GM19328 (cell line): ENCODE results near the gene TTLL11.

Experiments
- ATAC-seq: cut with Tn5 transposase; IDR thresholded peaks from one replicate; pipeline ENCODE4 v1.9.1; 2021; ENCODE audit warnings: mild to moderate bottlenecking, moderate library complexity; ENCODE audit not compliant: unreplicated experiment

Gene TTLL11

GRCh38 chr9:122110100-122110833 is 17.2 kb upstream of the TTLL11 start:
- no peak for ATAC-seq

GRCh38 chr9:122109035-122109813 is 16.1 kb upstream of the TTLL11 start:
- no peak for ATAC-seq

GRCh38 chr9:122107291-122107805 is 14.2 kb upstream of the TTLL11 start:
- no peak for ATAC-seq

- no peak for ATAC-seq
These were observed 13.5 kb upstream of the TTLL11 start for GRCh38 chr9:122106576-122106975.

GRCh38 chr9:122103985-122104384 is 10.9 kb upstream of the TTLL11 start:
- ATAC-seq = no peak

DNA sequence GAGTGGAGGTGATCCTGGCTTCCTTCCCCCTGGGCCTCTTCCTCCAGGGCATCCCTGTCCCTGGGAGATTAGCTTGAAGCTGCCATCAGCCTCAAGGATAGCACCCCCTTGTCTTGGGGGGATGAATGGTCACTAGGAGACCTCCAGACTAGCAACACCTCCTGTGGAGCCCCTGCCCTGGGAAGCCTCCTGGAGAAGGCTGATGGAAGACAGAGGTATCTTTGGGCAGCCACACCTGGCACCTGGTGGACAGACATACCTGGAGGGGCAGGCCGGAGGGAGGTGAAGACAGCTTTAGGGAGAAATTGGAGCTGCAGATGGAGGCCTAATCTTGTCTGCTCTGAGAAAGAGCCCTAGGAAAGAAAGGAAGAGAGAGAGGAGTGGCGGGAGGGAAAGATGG is 9.0 kb upstream of the TTLL11 start:
- ATAC-seq = no peak

- ATAC-seq = no peak
These were observed 7.6 kb upstream of the TTLL11 start for GRCh38 chr9:122100756-122101155.

GRCh38 chr9:122099271-122099869 is 6.3 kb upstream of the TTLL11 start:
- peak; percentile 73 for ATAC-seq

- no peak for ATAC-seq
These were observed 4.7 kb upstream of the TTLL11 start for GRCh38 chr9:122097679-122098315.

- ATAC-seq = no peak
These were observed 3.7 kb upstream of the TTLL11 start for GRCh38 chr9:122096620-122097415.

DNA sequence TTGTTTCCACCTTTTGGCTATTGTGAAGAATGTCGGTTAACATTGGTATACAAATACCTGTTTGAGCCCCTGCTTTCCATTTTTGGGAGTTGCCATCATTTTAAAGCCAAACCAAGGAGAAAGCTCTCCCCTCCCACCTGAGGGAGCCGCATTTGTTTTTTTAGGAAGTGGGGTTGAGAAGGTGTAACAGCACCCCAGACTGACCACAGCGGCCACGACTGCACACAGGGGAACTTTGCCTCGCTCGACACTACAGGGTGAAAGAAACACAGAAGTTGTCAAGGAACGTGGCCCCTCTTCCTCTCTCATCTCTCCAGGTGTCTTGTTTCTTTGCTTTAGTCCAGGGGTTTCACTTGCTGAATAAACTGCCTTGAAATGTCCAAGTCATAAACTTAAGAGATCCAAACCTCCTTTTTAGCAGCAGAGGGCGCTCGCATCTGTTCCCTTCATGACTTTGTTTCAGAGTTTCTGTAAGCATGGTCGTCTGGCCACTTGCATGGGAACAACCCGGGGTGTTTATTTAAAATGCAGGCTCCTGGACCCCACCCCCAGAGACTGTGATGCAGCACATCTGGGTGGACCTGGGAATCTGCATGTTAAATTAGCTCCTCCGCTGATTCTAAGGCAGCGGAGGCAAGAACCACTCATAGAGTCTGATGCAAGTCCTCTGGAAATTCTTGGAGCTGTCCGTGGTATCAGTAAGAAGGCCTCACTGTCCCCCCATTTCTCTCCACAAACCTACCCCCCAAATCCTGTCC is 2.1 kb upstream of the TTLL11 start:
- no peak for ATAC-seq

- ATAC-seq = no peak
These were observed 1.2 kb downstream of the TTLL11 start for GRCh38 chr9:122091682-122092592.

- ATAC-seq = no peak
These were observed 2.1 kb downstream of the TTLL11 start for GRCh38 chr9:122090981-122091380.

DNA sequence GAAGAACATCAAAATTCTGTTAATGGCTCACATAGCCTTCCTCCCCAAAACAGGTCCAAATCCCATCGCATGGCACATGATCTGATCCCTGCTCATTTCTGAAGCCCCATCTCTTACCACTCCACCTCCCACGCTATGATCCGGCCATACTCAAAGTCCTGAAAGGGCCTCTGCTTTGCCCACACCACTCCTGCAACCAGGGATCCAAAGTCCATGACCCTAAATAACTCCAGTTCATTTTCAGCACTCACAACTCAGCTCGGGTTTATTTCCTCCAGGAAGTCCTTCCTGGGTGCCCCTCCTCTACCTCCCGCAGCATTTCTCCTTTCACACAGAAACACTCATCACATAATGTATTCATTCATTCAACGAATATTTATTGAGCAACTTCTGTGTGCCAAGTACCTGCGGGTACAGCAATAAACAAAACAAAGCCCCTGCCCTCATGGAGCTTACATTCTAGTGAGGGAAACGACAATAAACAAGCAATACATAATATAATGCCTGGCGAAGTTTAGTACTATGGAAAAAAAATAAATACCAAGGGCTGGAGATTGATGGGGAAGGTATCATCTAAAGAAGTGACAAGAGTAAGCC is 2.7 kb downstream of the TTLL11 start:
- no peak for ATAC-seq

GRCh38 chr9:122088880-122089706 is 4.0 kb downstream of the TTLL11 start:
- no peak for ATAC-seq

DNA sequence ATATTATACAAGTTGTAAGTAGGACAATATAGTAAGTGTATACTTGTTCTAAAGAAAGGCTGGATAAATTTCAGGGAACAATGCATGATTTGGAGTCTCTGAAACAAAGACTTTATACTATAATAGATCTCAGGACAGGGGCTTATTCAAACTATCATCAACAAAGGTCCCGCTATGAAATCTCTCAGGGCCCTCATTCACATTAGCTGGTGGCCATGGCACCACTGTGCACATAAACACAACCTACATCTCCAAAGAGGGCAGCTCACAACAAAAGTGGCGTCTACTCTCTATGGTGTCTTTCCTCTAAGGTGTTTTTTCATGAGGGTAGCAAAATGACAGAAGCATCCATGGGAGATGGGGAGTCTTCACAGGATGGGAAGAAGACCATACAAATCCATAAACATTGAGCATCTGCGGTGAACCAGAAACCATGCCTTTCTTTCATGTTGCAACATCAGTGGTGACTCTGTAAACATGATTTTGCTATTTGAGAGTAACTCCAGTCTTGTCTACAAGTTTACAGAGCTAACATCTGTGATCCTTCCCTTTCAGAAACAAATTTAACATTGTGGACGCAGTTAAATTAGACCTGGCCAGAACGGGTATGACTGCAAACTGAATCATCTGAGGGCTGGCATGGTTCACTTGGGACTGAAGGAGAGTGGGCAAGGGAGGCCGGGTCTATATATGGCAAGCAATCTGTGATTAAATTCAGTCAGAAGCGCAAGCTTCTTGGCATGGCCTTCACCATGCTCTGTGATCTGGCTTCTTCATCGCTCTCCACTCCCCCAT is 5.5 kb downstream of the TTLL11 start:
- ATAC-seq = no peak

- ATAC-seq = no peak
These were observed 6.2 kb downstream of the TTLL11 start for GRCh38 chr9:122086873-122087272.
